Measurements from ENCODE around the gene CRIP3.

Gene CRIP3

GRCh38 chr6:43290339-43290904 lies 18.2 kb downstream of the CRIP3 start:
- DNase-seq (ENCODE audit: insufficient read length, low spot score) (no peak), FAIRE-seq (no peak)
- no peak for TF ChIP-seq POLR2A (IDR thresholded peaks at IDR 0.05; ENCODE audit: low read depth, low read length)

DNA sequence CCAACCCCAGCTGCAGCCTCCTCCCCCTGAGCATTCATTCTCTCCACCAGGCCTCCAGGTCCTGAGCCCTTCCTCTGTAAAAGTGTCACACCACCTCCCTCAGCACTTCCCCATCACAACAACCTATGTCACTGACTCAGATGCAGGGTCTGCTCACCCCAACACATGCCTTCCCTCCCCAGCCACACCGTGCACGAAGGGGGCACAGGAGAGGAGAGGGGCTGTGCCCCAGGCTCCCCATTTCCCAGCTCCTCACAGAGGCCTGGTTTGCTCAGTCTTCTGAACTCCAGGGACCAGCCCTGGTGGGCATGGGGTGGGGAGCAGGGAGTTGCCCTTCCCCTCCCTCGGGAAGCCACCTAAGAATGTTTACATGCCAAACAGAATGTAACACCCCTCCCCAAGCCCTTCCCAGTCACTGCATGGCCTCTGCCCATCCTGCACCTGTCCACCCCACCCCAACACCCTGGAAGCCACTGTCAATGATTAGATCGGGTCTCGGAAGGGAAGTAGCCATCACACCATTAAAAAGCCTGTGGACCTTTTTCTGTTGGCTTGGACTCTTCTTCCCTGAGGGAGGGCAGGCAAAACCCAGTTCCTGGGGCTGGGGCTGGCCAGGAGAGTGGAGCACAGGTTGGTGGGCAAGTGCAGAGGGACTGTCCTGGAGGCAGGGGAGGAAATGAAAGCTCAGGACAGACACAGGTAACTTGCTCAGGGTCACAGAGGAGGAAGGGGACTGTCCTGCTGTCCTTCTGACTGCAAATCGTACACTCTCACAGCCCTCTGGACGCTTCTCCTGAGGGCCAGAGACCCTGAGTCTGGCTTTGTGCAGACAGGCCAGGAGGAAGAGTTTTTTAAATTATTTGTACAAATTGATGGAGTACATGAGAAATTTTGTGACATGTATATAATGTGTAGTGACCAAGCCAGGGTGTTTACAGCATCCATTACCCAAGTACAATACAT lies 20.6 kb downstream of the CRIP3 start:
- no peak for TF ChIP-seq POLR2A (IDR thresholded peaks at IDR 0.05; ENCODE audit: low read depth, low read length)
- FAIRE-seq: no peak
- no peak for DNase-seq (ENCODE audit: insufficient read length, low spot score)

GRCh38 chr6:43286980-43287716 lies 21.5 kb downstream of the CRIP3 start:
- no peak for TF ChIP-seq POLR2A (IDR thresholded peaks at IDR 0.05; ENCODE audit: low read depth, low read length)
- DNase-seq (ENCODE audit: insufficient read length, low spot score) (peak; percentile 74), FAIRE-seq (no peak)

DNA sequence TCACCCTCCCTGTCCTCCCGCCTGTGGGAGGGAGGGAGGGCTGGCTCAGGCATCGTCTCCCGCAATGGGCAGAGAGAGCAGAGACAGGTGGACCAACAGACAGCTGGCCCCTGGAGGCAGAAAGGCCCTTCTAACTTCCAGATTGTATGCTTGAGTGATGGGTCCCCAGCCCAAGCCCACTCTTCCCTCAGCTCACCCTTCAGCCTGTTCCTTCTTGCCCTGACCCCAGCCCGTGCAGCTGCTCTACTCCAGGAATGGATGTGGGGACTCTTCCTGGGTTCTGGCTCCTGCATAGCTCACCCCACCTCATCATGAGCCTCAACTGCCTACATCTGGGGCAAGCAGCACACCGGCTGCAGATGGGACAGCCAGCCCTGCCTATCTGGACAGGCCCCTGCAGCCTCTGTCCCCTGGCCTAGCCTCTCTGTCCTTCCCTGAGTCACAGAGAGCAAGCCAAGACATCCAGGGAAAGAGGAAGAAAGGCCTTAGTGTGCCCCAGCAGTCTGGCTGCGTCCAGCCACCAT lies 22.1 kb downstream of the CRIP3 start:
- no peak for DNase-seq (ENCODE audit: insufficient read length, low spot score)
- TF ChIP-seq POLR2A (IDR thresholded peaks at IDR 0.05; ENCODE audit: low read depth, low read length): no peak
- FAIRE-seq: no peak

DNA sequence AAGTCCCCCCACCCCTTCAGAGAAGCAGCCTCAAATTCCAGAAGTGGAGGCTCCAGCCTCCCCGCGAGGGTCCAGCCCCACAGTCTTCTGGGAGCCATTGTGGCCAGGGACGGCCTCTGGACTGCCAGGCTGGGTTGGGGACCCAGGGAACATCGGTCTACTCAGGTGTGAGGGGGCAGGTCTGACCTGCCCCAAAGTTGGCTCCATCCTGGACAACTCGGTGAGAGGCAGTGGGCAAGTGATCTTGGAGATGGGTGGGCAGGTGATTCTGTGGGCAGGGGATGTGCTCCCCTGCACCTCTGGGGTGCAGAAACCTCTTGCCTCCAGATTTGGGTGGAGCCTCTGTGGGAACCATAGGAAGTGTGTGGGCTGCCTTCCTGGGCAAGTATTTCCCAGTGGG lies 22.8 kb downstream of the CRIP3 start:
- FAIRE-seq: no peak
- no peak for DNase-seq (ENCODE audit: insufficient read length, low spot score)
- TF ChIP-seq POLR2A (IDR thresholded peaks at IDR 0.05; ENCODE audit: low read depth, low read length): no peak

GRCh38 chr6:43284991-43285781 lies 23.4 kb downstream of the CRIP3 start:
- FAIRE-seq (no peak), DNase-seq (ENCODE audit: insufficient read length, low spot score) (no peak)
- no peak for TF ChIP-seq POLR2A (IDR thresholded peaks at IDR 0.05; ENCODE audit: low read depth, low read length)

DNA sequence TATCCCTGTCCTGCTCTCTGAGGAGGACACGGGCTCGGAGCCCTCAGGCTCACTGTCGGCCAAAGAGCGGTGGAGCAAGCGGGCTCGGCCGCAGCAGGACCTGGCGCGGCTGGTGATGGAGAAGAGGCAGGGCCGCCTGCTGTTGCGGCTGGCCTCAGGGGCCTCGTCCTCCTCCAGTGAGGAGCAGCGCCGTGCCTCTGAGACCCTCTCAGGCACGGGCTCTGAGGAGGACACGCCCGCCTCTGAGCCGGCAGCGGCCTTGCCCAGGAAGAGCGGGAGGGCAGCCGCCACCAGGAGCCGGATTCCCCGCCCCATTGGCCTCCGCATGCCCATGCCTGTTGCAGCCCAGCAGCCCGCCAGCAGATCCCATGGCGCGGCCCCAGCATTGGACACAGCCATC lies 24.7 kb downstream of the CRIP3 start:
- TF ChIP-seq POLR2A (IDR thresholded peaks at IDR 0.05; ENCODE audit: low read depth, low read length): no peak
- DNase-seq (ENCODE audit: insufficient read length, low spot score) (no peak), FAIRE-seq (no peak)

DNA sequence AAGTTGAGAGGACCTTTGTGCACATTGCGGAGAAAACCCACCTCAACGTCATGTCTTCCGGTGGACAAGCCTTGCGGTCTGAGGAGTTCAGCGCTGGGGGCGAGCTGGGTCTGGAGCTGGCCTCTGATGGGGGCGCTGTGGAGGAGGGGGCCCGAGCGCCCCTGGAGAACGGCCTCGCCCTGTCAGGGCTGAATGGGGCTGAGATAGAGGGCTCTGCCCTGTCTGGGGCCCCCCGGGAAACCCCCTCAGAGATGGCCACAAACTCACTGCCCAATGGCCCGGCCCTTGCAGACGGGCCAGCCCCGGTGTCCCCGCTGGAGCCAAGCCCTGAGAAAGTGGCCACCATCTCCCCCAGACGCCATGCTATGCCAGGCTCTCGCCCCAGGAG lies 25.1 kb downstream of the CRIP3 start:
- DNase-seq (ENCODE audit: insufficient read length, low spot score) (no peak), FAIRE-seq (no peak)
- TF ChIP-seq POLR2A (IDR thresholded peaks at IDR 0.05; ENCODE audit: low read depth, low read length): no peak

DNA sequence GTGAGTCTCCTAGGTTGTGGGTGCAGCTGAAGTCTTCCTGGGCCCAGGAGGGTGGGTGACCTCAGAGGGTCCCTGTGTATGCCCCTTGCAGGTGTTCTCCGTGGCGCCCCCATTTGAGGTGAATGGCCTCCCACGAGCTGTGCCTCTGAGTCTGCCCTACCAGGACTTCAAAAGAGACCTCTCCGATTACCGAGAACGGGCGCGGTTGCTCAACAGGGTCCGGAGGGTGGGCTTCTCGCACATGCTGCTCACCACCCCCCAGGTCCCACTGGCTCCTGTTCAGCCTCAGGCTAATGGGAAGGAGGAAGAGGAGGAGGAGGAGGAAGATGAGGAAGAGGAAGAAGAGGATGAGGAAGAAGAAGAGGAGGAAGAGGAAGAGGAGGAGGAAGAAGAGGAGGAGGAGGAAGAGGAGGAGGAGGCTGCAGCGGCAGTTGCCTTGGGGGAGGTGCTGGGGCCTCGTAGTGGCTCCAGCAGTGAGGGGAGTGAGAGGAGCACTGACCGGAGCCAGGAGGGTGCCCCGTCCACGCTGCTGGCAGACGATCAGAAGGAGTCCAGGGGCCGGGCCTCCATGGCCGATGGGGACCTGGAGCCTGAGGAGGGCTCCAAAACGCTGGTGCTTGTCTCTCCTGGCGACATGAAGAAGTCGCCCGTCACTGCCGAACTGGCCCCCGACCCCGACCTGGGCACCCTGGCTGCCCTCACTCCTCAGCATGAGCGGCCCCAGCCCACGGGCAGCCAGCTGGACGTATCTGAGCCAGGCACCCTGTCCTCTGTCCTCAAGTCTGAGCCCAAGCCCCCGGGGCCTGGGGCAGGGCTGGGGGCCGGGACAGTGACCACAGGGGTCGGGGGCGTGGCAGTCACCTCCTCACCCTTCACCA lies 25.8 kb downstream of the CRIP3 start:
- FAIRE-seq: no peak
- no peak for TF ChIP-seq POLR2A (IDR thresholded peaks at IDR 0.05; ENCODE audit: low read depth, low read length)
- DNase-seq (ENCODE audit: insufficient read length, low spot score): no peak

- FAIRE-seq (no peak), DNase-seq (ENCODE audit: insufficient read length, low spot score) (no peak)
- TF ChIP-seq POLR2A (IDR thresholded peaks at IDR 0.05; ENCODE audit: low read depth, low read length): no peak
Observed at GRCh38 chr6:43282060-43282459, 26.6 kb downstream of the CRIP3 start.

DNA sequence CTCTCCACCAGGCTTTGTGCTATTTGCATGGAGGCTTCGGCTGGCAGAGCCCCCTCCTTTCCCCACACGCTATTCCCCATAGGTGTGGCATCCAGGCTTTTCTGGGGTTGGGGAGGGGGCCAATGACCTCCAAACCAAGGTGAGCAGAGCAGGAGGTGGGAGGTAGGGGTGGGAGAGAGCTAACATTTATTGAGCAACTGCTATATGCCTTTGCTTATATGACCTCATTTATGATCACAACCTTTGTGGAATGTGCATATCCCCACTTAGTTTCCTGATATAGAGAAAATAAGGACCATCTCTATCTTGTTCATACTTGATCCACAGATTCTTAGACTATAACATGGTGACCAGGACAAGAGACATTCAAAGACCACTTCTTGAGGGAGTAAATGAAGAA lies 28.4 kb downstream of the CRIP3 start:
- FAIRE-seq (no peak), DNase-seq (ENCODE audit: insufficient read length, low spot score) (no peak)
- TF ChIP-seq POLR2A (IDR thresholded peaks at IDR 0.05; ENCODE audit: low read depth, low read length): no peak

DNA sequence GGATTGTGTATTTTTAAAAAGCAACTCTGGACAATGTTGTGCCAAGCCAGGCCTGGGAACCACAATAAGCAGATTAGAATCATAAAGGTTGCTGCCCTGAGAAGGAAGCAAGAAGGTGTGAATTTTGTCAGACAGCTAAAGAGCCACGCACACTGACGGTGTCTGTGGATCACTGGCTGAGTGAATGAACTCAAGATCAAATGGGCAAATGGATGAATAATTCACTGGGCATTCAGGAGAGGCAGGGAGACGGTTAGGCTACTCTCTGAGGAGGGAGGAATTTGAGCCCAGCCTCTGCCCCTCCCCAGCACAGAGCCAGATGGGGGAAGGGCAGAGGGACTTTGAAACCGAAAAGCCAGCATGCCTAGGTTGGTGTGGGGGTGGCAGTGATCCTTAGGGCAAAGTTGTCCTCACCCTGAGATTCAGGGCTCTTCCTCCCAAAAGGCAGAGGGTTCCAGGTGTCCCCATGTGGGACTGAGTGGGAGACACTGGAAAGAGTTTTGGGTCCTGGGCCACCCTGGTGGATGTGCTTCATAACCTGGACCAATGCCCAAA lies 30.0 kb downstream of the CRIP3 start:
- FAIRE-seq (peak; percentile 92), DNase-seq (ENCODE audit: insufficient read length, low spot score) (peak; percentile 84)
- TF ChIP-seq POLR2A (IDR thresholded peaks at IDR 0.05; ENCODE audit: low read depth, low read length): no peak
